GM10266 (cell line): ENCODE results near the gene PSG3.
"Not testable (repeated sequence)": the region's sequence is repeated elsewhere in the genome, so short reads cannot be mapped to it uniquely, and the experiment has no call there.

Experiments
- DNase-seq: peaks from one replicate; pipeline ENCODE4 v3.0.0; 2012; ENCODE audit errors: extremely low spot score
- TF ChIP-seq, protein P1 (sequence below): IDR thresholded peaks from 2 replicates; pipeline ENCODE4 v1.5.1; 2012; ENCODE audit warnings: mild to moderate bottlenecking, low read depth; ENCODE audit not compliant: control insufficient read depth, insufficient read depth; ENCODE audit errors: missing control alignments

PSG3 gene

DNA sequence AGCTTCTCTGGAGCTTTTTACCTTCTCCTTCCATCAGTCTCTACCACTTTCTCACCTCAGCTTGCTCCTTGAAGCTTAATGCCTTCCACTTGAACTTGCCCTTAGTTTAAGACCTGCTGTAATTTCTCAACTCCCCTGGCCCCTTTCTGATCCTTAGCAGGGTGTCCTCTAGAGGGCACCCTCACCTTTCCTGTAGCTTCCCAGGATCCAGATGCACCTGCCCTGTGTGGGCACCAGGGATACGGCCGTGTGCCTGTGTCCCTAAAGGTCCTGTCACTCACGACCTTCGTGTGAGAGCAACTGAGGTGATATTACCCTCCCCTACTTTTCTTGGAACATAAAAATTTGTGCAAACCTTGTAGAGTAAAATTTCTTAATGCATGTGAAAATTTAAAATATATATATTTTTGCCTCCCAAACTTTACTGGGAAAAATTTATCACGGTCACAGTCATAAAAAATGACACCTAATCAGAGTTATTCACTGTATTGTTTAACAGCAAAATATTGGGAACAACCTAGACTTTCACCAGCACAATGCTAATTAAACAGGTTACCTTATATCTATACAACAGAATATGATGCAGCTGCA lies 46.4 kb downstream of the PSG3 start:
- TF ChIP-seq, protein P1, sequence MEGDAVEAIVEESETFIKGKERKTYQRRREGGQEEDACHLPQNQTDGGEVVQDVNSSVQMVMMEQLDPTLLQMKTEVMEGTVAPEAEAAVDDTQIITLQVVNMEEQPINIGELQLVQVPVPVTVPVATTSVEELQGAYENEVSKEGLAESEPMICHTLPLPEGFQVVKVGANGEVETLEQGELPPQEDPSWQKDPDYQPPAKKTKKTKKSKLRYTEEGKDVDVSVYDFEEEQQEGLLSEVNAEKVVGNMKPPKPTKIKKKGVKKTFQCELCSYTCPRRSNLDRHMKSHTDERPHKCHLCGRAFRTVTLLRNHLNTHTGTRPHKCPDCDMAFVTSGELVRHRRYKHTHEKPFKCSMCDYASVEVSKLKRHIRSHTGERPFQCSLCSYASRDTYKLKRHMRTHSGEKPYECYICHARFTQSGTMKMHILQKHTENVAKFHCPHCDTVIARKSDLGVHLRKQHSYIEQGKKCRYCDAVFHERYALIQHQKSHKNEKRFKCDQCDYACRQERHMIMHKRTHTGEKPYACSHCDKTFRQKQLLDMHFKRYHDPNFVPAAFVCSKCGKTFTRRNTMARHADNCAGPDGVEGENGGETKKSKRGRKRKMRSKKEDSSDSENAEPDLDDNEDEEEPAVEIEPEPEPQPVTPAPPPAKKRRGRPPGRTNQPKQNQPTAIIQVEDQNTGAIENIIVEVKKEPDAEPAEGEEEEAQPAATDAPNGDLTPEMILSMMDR = peak; percentile 42
- peak; percentile 50 for DNase-seq

DNA sequence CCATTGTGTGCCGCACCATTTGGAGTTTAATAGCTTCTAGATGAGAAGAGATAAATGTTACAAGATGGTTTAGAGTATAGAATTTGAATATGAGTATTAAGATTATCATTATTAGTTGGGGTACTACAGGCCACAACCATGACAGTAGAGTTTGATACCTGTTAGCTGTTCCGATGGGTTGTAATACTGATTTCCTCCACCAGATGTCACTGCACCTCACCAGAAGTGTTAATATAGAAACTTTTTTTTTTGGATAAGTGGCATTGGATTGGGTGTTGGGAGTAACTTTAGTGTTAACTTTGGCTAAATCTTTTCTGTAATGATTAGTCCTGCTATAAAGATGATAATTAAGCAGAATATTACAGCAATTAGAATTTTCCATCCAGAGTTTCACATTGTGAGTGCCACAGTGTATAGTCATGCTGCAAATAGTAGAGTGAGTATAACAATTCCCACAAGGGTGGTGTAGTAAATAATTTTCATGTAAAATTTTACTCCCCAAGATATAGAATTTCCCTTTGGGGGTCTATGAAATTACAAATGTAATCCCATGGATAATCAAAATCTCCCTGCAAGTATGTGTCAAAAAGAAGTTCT lies 56.3 kb downstream of the PSG3 start:
- TF ChIP-seq, protein P1 = peak; percentile 38
- peak; percentile 33 for DNase-seq

- not testable (repeated sequence) for DNase-seq
Measured at GRCh38 chr19:42676326-42676725, 64.0 kb downstream of the PSG3 start.

- DNase-seq = not testable (repeated sequence)
Measured at GRCh38 chr19:42674549-42674948, 65.7 kb downstream of the PSG3 start.
